A673 (cell line): ENCODE measurements around the gene TFDP2. TPM values are rescaled to one million over a fixed set of nuclear protein-coding genes. Genes with fewer than 3 reads are reported as not detected.
A peak's percentile ranks its signal among the peaks of the same experiment; 100 is the strongest.
"Not testable (repeated sequence)": the region's sequence is repeated elsewhere in the genome, so short reads cannot be mapped to it uniquely, and the experiment has no call there.

Experiments used
- BruUV-seq: library from RNA; stranded (reverse); fragments of 400-500 nt; replicated peaks from 2 replicates; lab custom pipeline; 2021; lab: Mats Ljungman, UMichigan
- CTCF ChIA-PET: fragments of 300-600 bp; sonication (Branson Sonifier 250); formaldehyde crosslinking; loops from one replicate; lab custom pipeline; 2022; ENCODE audit warnings: antibody characterized with exemption; lab: Charles Lee
- POLR2A ChIA-PET: fragments of 300-600 bp; sonication (Branson Sonifier 250); formaldehyde crosslinking; loops from one replicate; lab custom pipeline; 2022; ENCODE audit warnings: antibody characterized with exemption; ENCODE audit not compliant: low non-redundant PET; lab: Charles Lee
- DNase-seq: peaks from one replicate; pipeline ENCODE4 v3.0.0-alpha.2; 2015; ENCODE audit warnings: low spot score
- H3K27ac ChIP-seq: fragments of 200-600 bp; sonication (generic); 2 replicates; pipeline ENCODE4 v1.5.1; 2016; ENCODE audit warnings: mixed run types, low read depth, mild to moderate bottlenecking, mixed read lengths, antibody characterized with exemption, low read length; ENCODE audit not compliant: poor library complexity, severe bottlenecking
- H3K27me3 ChIP-seq: fragments of 200-600 bp; sonication (generic); replicated peaks from 2 replicates; pipeline ENCODE4 v1.6.1; 2017; ENCODE audit warnings: mixed run types, low read depth, mild to moderate bottlenecking, mixed read lengths, antibody characterized with exemption, low read length; ENCODE audit not compliant: insufficient read depth, poor library complexity
- H3K36me3 ChIP-seq: fragments of 200-600 bp; sonication (generic); 2 replicates; pipeline ENCODE4 v1.6.1; 2016; ENCODE audit warnings: mixed run types, mild to moderate bottlenecking, mixed read lengths, antibody characterized with exemption, low read length; ENCODE audit not compliant: insufficient read depth, poor library complexity, severe bottlenecking
- H3K4me1 ChIP-seq: fragments of 200-600 bp; sonication (generic); 2 replicates; pipeline ENCODE4 v1.6.1; 2017; ENCODE audit warnings: mixed run types, mild to moderate bottlenecking, mixed read lengths, antibody characterized with exemption, low read length; ENCODE audit not compliant: insufficient read depth, poor library complexity, severe bottlenecking
- H3K4me3 ChIP-seq: fragments of 200-600 bp; sonication (generic); 2 replicates; pipeline ENCODE4 v1.5.1; 2016; ENCODE audit warnings: low read depth, mixed run types, mild to moderate bottlenecking, mixed read lengths, low read length; ENCODE audit not compliant: poor library complexity, severe bottlenecking
- H3K9me3 ChIP-seq: fragments of 200-600 bp; sonication (generic); 2 replicates; pipeline ENCODE4 v1.6.1; 2016; ENCODE audit warnings: mixed run types, low read depth, mild to moderate bottlenecking, mixed read lengths, antibody characterized with exemption, low read length; ENCODE audit not compliant: poor library complexity, severe bottlenecking
- EZH2 ChIP-seq: fragments of 200-600 bp; sonication (generic); IDR thresholded peaks from 2 replicates; pipeline ENCODE4 v1.6.1; 2017; ENCODE audit warnings: borderline replicate concordance, low read depth, mild to moderate bottlenecking, mixed read lengths, antibody characterized with exemption, low read length; ENCODE audit not compliant: poor library complexity, severe bottlenecking
- intact Hi-C: fragments of 100-400 bp; cut with micrococcal nuclease; formaldehyde crosslinking; loops from one replicate; pipeline ENCODE4 v1.10.0; 2022; ENCODE audit not compliant: unreplicated experiment
- total RNA-seq: library from RNA; stranded (reverse); gene quantifications from 2 replicates; pipeline ENCODE4 v1.2.3, GENCODE V29; 2021
- TF ChIP-seq, protein P1 (sequence below): fragments of 300-800, 200-600 bp; sonication (generic); conservative IDR thresholded peaks from 2 replicates; pipeline ENCODE4 v1.5.1; 2017; ENCODE audit warnings: low read depth, mild to moderate bottlenecking, antibody characterized with exemption, low read length, moderate library complexity, mixed read lengths

The TFDP2 gene
- total RNA-seq, 1 experiment from 2014 or later = 41.6 TPM

DNA sequence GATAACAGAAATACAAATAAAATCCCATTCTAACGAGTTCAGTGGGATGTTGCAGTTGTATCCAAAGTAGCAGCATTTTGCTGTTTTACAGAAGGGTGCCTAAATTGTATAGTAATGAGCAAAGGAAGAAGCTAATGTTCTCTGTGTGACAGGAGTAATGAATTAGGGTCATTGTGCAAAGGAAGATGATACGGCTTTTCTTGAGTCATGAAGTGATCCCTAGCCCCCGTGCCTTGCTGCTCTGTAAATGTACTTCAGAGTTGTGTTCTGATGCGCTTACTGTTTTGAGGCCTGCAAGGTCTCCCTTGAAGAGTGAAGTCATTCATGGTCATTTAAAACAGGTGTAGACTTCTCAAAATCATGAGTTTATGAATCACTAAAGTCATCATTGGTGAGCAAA lies 235.0 kb downstream of the TFDP2 start:
- H3K4me1 ChIP-seq = peaks cover 27% of the 10 kb centered on the region
- no peak for DNase-seq
- TF ChIP-seq, protein P1, sequence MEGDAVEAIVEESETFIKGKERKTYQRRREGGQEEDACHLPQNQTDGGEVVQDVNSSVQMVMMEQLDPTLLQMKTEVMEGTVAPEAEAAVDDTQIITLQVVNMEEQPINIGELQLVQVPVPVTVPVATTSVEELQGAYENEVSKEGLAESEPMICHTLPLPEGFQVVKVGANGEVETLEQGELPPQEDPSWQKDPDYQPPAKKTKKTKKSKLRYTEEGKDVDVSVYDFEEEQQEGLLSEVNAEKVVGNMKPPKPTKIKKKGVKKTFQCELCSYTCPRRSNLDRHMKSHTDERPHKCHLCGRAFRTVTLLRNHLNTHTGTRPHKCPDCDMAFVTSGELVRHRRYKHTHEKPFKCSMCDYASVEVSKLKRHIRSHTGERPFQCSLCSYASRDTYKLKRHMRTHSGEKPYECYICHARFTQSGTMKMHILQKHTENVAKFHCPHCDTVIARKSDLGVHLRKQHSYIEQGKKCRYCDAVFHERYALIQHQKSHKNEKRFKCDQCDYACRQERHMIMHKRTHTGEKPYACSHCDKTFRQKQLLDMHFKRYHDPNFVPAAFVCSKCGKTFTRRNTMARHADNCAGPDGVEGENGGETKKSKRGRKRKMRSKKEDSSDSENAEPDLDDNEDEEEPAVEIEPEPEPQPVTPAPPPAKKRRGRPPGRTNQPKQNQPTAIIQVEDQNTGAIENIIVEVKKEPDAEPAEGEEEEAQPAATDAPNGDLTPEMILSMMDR = no peak
- no peak for TF ChIP-seq EZH2
- H3K27ac ChIP-seq = no peak overlapping the region
- intact Hi-C loops = loop anchor here (5.0 to 10.0 kb wide), 2 partner anchors 177 to 450 kb away; partner anchors contain the start of gene RNF7
- no peak overlapping the region for H3K4me3 ChIP-seq
- H3K9me3 ChIP-seq = no peaks in the 10 kb centered on the region
- no peaks in the 10 kb centered on the region for H3K27me3 ChIP-seq
- ChIA-PET POLR2A (no interaction called here), CTCF (no interaction called here)
- BruUV-seq = no TSS peak
- peaks cover 38% of the 10 kb centered on the region for H3K36me3 ChIP-seq

DNA sequence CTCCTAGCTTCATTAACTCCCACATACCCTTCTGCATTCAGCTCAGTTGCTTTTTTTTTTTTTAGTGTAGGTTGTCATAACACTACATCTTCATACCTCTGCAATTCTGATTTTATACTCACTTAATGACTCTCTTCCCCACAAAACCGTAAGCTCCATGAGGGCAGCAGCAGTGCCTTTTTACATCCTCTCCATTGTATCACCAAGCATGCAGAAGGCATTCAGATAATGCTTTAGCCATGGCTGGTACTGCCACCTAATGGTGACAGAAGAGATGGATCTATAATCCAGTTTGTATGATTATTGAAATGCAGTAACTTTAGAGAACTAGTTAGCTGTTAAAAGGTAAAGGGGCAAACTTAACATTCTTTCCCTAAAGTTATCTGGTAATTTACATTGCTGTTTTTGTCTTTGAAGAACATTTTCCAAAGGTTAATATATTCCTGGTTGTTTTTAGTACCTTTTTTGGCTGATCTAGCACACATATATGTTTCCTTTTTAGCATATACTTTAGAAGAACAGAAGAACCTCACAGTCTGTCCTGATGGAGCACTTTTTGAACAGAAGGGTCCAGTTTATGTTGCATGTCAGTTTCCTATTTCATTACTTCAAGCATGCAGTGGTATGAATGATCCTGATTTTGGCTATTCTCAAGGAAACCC lies 236.1 kb downstream of the TFDP2 start:
- intact Hi-C loops = loop anchor here (5.0 to 10.0 kb wide), 2 partner anchors 176 to 448 kb away; partner anchors contain the start of gene RNF7
- peaks cover 48% of the 10 kb centered on the region for H3K36me3 ChIP-seq
- peaks cover 27% of the 10 kb centered on the region for H3K4me1 ChIP-seq
- CTCF ChIA-PET = interaction anchor here (0.6 to 1.0 kb wide), 7 partner anchors 13 to 453 kb away, joined by 3 to 20 read pairs (median 3); partner anchors contain the start of gene RNF7
- H3K9me3 ChIP-seq = no peaks in the 10 kb centered on the region
- H3K27ac ChIP-seq = no peak overlapping the region
- no TSS peak for BruUV-seq
- TF ChIP-seq, protein P1 = peak; percentile 81
- no peak for TF ChIP-seq EZH2
- POLR2A ChIA-PET = no interaction called here
- peak; percentile 78 for DNase-seq
- H3K27me3 ChIP-seq = no peaks in the 10 kb centered on the region
- H3K4me3 ChIP-seq = no peak overlapping the region

DNA sequence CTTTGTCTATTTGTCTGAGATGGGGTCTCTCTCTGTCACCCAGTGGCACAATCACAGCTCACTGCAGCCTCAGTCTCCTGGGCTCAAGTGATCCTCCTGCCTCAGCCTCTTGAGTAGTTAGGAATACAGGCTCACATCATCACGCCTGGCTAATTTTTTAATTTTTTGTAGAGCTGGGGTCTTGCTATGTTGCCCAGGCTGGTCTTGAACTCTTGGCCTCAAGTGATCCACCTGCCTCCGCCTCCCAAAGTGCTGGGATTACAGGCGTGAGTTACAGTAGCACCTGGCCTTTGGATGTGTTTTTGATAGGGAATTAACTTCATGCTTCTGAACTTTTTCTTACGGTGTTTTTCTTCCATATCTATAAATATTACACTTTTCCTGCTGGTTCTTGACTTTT lies 239.4 kb downstream of the TFDP2 start:
- H3K9me3 ChIP-seq, POLR2A ChIA-PET, BruUV-seq, H3K27ac ChIP-seq, H3K27me3 ChIP-seq, DNase-seq, CTCF ChIA-PET, H3K4me3 ChIP-seq: not testable (repeated sequence)
- intact Hi-C loops = loop anchor here (5.0 to 10.0 kb wide), 2 partner anchors 173 to 445 kb away; partner anchors contain the start of gene RNF7
- peaks cover 54% of the 10 kb centered on the region for H3K36me3 ChIP-seq
- peaks cover 11% of the 10 kb centered on the region for H3K4me1 ChIP-seq
